SK-N-SH (cell line): Measurements from ENCODE around the gene FMN2.

Experiments
- CTCF ChIP-seq: fragments of 200-600 bp; sonication (generic); IDR thresholded peaks from 2 replicates; pipeline ENCODE4 v1.6.1; 2017; ENCODE audit warnings: antibody characterized with exemption, mild to moderate bottlenecking, moderate library complexity
- ELF1 ChIP-seq: IDR thresholded peaks from 2 replicates; pipeline ENCODE4 v1.4.0; 2012
- EP300 ChIP-seq, 2 experiments: IDR thresholded peaks; 2 replicates each; pipeline versions ENCODE4 v1.4.0 to v1.6.1; 2012; ENCODE audit warnings: borderline replicate concordance in 1 of 2, low read depth in 1 of 2, low read length in 1 of 2
- GABPA ChIP-seq: IDR thresholded peaks from 2 replicates; pipeline ENCODE4 v1.4.0; 2012; ENCODE audit warnings: low read depth, mild to moderate bottlenecking
- JUND ChIP-seq: IDR thresholded peaks from 2 replicates; pipeline ENCODE4 v1.4.0; 2012
- NFIC ChIP-seq: IDR thresholded peaks from 2 replicates; pipeline ENCODE4 v1.4.0; 2012; ENCODE audit warnings: borderline replicate concordance
- SMC3 ChIP-seq: IDR thresholded peaks from 2 replicates; pipeline ENCODE4 v1.6.1; 2012; ENCODE audit warnings: low read depth, low read length, improper control_type of control experiment

GRCh38 chr1:240074908-240075307, 16.8 kb upstream of the FMN2 start:
- TF ChIP-seq CTCF (no peak), GABPA (no peak), SMC3 (no peak), JUND (no peak), EP300 (IDR thresholded peaks at IDR 0.05; ENCODE audit: borderline replicate concordance in 1 of 2, low read depth in 1 of 2, low read length in 1 of 2) (no peak), ELF1 (no peak), NFIC (no peak)
